GM19328 (cell line): ENCODE data around the gene PARP12.

Experiments
- ATAC-seq: cut with Tn5 transposase; IDR thresholded peaks from one replicate; pipeline ENCODE4 v1.9.1; 2021; ENCODE audit warnings: mild to moderate bottlenecking, moderate library complexity; ENCODE audit not compliant: unreplicated experiment

Gene PARP12

DNA sequence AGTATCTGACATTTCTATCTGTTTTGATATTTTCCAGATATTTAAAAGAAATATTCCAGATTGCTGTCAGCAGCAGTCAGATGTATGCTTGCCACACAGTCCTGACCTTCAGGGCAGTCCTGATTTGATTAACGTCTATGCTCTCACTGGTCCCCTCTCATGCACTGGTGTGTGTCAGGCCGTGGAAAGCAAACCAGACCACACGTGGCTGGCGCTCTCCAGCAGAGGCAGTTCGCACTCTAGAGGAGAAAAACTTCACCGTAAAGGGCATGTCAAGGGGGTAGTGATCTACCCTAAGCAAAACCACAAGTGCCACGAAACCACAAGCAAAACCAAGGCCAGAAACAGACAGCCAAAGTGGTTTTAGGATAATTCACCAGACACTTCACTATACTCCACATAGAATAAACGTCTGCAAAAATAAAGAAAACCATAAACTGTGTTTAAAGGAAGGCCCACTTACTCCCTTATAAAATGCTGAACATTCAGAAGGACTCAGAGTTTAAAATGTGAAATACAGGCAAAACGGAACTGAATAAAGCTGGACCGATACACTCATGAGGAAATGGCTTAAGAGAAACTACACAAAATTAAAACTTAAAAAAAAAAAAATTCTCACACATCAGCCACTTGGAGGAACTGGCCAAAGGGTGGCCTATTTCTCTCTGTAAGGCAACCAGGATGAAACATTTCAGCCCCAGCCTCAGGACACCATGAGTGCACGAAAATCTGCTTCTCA is 26.4 kb downstream of the PARP12 start:
- ATAC-seq: no peak

DNA sequence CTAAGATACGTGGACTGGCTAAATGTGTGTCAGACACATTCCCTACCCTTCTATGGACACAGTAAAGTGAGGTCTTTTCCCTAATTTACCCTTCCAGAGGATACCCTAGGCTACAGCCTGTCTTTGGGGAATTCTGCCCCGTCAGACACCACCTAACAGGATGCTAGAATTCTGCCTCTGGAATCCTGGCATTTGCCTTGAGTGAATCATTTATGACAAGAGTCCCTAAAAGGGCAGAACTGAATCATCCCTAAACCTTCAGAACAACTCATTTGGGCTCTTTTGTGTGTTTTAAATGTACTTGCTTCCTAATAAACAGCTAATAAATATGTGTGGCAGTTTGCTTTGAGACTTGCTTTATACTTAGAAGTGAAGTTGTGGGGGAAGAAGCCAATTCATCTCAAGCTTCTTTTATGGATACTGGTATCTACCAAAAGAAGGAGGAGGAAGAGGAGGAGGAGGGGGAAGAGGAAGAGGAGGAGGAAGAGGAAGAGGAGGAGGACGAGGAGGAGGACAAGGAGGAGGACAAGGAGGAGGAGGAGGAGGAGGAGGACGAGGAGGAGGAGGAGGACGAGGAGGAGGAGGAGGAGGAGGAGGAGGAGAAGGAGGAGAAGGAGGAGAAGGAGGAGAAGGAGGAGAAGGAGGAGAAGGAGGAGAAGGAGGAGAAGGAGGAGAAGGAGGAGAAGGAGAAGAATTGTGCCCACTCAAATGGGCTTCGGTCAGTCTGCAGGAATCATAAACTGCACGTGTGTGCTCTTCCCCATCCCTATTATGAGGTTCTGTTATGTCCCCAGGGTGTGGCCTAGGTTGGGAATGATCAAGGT is 27.1 kb downstream of the PARP12 start:
- no peak for ATAC-seq

DNA sequence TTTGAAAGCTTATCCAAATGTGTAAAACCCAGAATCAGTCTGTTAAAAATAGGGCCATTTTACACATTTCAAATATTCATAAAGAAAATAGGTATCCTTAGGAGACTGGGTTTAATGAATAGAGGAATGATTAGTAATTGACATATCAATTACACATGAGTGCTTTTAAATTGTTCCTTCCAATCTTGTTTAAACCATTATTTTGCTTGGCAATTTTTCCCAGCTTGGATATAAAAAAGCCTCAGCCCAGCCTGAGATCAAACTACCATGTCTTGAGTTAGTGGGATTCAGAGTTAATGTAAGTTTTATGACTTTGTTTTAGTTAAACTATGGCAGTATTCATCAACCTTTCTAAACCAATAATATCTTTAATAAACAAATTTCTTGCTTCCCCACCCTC is 28.3 kb downstream of the PARP12 start:
- no peak for ATAC-seq

DNA sequence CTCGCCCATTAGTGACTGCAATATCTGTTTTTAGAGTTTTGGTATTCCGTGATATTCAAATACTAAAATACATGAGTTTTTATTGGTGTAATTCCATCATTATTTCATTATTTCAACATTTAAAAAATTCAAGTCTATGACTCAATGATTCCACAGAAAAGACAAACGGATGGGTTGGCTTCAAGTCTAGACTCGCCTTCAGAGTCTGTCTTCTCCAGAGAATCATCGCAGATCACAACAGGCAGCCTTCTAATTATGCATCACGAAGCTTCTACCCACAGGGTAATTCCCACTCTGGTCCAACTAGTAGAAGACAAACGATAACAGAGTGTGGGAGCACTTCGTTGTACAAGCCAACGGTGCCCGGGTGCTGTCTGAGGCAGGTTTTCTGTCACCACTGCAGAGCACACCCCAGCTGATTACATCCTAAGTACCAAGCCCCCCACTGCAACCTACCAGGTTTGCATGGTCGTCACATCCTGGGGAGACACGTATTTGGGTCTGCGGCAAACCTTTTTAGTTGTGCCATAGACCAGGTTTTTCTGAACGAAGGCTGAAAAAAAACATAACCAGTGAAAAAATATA is 28.9 kb downstream of the PARP12 start:
- ATAC-seq: no peak

DNA sequence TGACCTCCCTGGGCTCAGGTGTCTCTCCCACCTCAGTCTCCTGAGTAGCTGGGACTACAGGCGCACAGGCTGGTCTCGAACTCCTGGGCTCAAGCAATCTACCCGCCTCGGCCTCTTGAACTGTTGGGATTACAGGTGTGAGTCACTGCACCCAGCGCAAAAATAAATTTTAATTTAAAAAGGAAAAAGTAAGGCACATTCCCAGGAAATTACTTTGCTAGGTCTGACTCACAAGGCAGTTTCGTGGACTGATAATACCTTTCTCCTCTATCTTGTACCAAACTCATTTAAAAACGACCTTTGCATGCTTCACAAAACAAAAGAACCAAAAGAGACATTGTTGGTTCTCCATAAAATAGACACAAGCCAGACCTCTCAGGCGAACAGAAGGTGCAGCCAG is 29.7 kb downstream of the PARP12 start:
- no peak for ATAC-seq

DNA sequence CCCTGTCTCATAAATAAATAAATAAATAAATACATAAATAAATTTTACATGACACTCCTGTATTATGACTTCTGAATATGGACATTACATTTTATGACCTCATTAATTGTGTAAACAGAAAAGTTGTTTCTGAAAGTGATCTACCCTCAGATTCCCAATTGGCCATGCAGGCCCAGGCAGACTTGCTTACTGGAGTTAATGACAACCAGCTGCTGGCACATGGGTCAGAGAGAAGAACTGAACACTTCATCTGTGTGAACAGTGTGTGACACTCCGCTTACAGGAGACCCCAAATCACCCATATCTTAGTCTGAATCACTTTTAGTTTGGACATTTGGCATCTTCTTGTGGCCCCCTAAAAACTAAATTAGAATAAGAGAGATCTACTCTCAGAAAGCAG is 31.4 kb downstream of the PARP12 start:
- no peak for ATAC-seq

DNA sequence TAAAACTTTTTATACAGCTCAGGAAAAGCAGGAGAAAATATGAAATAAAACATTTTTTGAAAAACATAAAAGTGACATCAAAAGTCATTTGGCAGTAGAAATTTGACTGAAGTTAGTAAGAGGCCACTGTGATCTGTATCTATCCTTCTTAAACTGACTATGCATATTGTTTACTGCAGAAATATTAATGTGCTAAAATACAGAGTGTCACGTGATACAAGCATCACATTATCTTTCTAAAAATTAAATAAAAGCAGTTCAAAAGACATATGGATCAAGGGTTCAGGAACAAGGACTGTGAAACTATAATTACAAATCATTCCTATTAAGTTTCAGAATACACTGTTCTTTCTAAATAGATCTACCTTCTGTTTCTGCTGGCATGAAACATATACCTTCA is 33.7 kb downstream of the PARP12 start:
- ATAC-seq: no peak

DNA sequence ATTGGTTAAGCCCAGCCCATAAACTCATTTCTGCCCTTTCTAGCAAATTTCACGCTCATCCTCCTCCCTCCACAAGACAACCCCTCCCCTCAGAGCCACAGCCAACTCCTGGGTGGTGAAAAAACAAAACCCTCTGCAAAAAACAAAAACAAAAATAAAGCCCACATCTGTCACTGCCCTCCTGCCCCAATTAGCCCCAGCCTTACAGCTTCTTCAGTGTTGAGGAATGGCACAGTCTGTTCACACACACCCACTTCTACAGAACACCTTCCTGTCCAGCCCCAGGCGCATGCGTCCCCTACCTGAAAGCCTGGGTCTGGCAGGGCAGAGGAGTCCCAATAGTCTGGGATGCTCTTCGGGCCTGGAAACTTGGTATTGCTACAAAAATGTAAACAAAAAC is 34.4 kb downstream of the PARP12 start:
- ATAC-seq: no peak

DNA sequence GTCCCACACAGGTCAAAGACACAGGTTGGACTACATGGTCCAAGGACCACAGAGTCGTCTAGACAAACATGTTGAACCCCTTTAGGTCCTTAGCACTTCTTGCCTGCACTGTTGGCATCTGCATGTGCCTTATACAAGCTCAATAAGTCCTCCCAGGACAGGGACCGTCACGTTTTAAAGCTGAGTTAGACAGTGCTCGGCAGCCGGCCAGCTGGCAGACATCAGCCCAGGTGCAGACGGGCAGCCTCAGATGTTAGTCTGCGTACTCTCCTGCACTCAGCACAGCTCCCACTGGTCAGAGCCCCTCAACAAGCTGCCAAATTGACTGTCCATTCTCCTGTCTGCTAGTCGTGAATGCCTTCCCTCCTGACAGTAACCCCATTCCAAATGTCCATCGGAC is 34.9 kb downstream of the PARP12 start:
- ATAC-seq: no peak

DNA sequence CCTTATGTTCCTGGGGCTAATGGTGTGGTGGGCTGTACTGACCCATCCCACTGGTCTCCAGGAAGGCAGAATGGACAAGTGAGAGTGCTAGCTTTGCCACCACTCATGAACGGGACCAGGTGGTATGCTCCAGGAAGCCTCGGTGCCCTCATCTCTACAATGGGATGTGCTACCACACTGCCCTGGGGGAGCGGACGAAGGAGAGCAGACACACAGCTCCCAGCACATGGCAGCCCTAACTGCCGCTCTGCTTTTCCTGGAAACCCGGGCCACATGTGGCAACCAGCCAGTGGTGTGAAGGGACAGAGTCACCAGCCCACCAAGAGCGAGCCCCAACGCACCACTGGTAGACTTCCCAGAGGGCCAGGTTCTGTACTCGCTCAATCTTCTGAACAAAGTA is 35.8 kb downstream of the PARP12 start:
- no peak for ATAC-seq

DNA sequence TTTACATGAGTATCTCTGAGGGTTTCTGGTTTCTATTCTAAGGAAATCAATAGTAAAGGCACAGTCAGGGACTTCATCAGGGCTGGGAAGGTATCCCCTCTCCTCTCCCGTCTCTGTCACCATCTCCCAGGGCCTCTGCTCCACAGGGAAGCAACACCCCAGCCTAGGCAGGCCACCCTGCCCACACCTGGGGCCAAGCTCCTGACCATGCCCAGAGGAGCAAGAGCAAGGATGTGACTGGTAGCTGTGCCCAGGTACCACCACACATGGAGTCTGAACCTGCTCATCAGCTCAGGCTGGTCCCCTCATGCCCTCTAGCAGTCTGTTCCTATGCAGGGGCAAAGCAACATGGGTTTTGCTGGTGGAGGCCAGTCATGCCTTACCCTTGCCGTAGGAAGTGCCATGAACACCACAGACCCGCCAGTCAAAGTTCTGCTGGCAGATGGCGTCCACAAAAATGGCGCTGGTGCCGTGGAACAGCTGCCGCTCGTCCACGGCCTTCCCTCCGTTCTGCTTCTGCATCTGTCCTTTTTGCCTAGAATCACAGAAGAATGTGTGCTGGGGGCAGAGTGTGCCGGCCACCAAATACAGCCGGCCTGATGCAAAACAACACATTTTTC is 36.8 kb downstream of the PARP12 start:
- ATAC-seq: no peak

DNA sequence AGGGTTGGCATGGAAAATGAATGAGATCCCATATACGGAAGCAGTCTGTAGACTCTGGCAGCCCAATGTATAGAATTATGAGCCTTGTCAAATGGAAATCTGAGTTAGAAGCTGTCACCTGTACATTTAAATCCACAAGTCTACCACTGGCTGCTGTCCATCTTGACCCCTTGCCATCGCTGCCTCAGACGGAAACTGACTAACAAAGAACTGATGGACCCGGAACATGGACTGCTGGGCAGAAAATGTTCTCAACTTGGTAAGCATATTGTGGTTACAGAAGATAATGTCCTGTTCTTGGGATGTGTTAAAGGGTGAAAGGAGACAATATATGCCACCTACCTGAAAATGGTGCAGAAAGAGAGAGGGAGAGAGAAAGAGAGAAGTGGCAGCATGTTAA is 37.5 kb downstream of the PARP12 start:
- no peak for ATAC-seq

DNA sequence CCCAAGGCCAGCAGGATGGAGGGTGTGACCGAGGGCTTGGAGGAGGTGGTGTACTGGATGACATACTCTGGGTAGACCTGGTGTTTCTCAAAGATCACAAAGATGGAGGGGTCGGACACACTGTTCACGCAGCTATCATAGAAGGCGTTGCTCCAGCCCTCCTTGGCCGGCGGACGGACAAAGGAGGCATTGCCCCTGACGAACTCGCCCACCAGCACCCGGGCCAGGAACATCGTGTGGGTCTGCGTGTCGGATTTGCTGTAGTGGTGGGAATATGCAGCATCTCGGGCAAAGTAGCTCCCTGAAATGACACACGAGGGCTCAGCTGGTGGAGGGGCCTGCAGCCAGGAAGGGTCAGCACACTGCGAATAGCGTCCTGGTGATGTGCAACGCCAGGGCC is 38.2 kb downstream of the PARP12 start:
- no peak for ATAC-seq

DNA sequence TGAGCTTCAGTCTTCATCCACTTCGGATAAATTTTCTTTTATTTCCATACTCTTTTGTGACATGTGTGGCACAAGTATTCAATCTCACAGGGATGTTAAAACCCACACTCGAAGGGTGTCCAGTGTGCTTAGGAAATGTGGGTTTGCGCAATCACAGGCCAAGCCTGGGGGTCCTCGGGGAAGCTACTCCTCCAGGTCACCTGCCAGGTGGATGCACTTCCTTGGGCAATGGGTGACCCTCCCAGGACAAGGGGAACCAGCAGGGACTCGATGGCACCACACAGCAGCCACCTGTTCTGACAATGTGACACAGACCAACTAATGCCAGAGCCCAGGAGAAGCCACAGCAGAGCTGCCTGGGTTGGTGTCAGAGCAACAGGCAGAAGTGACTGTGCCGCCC is 39.0 kb downstream of the PARP12 start:
- ATAC-seq: no peak

DNA sequence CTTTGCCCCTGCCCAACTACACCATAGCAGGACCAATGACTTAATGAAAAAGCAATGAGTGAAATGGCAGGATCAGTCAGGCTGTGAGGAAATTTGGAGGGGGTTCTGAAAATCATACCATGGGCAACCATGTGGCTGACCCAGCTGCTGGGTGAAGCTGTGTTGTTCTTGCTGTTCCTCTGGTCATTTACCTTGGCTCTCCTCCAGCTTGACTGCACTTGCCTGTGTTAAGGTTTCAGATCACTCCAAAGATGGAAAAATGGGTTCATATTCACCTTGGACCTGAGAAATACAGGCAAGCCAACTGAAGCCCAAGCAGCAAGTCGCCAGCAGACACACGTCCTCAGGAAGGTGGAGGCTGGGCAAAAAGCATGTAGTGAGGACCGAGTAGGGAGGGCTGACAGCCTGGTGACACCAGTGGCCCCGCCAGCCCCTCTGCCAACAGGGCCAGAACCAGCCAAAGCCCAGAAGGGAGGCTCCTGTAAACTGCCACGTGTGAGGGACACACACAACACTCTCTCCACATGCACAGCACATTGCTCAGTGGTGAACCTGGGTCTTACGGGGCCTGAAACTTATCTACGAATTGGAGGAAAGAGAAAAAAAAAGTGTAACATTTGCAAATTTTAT is 40.1 kb downstream of the PARP12 start:
- ATAC-seq: no peak

DNA sequence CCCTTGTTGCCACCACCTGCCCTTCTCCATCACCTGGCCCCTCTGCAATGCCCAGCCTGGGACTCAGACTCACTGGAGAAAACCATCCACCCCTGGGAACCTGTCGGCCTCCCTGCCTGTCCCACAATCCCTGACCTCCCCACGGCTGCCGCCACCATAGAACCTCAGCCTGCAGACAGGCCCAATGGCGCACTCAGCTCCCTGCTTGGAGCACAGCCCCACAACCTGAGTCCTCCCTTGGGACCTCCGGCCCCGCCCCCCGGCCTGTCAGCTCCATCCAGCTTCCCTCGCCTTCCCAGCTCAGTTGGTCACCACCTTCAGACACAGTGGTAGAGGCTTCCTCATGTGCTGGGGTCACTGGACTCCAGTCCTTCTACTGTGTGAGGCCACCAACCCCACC is 41.1 kb downstream of the PARP12 start:
- no peak for ATAC-seq

DNA sequence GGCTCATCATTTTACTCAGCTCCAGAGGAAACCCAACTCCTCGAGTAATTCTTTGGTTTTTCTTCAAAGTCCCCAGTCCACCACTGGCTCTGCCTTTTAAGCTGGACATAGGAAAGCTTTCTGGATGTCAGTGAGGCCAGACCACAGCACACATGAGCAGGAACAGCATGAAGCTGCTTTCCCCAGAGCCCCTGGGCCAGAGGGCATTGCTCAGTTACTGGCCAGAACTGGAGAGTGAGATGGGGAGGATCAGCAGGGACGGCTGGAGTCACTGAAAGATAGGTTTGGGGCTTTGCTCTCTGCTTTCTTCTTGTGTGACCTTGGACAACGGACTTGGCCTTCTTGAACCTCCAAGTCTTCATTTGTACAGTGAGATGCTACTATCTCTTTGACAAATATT is 43.1 kb downstream of the PARP12 start:
- ATAC-seq: no peak

DNA sequence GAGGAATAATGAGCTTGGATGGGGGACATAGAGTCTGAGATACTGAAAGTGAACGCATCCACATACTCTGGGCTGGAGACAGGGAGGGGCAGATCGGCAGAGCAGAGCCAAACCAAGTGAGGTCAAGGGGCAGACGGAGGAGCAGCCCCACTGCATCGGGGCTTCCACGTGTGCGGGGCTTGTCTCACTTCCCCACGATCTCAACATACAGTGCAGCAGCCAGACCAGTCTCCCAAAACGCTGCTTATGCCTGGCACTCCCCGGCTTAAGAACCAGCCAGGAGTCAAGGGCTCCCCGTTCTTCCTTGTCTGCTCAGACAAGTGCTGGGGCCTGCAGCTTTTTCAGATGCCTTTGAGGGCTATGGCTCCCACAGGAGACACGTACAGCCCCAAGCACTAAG is 43.6 kb downstream of the PARP12 start:
- ATAC-seq: no peak

DNA sequence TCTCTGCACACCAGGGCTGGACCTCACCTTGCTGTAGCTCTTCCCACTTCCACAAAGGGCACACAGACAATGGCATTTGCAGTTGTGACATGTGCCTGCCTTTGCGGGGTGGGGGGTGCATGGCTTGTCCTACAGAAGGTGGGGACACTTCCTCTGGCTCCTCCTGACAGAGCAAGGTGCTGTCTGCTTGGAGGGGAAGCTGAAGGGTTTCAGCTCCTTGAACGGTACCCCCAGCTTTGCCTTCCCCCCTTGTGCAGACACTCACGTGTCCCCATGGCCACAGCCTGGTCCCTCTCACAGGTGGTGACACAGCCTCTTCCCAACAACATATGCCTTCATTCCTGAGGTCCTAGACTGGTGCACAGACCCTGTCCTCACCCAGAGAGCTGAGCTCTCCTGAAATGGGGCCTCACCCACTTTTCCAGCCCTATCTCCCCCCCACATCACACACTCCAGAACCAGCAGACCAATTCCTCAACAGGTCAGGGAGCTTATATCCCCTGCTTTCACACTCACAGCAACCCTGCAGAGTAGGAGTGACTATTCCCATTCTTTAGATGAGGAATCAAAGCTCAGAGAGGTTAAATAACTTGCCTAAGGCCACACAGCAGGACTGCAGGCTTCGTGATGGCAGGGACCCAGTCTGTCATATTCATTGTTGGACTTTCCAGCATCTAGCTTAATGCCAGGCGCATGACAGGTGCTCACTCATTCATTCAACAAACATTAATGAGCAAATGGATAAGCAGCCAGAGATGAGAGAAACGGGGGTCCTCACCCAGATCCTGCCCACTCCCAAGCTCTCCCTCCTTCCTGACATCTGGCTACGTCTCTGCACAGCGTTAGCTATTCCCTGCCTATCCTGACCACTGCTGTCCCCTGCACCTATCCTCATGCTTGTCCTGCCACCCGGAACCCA is 44.4 kb downstream of the PARP12 start:
- no peak for ATAC-seq

DNA sequence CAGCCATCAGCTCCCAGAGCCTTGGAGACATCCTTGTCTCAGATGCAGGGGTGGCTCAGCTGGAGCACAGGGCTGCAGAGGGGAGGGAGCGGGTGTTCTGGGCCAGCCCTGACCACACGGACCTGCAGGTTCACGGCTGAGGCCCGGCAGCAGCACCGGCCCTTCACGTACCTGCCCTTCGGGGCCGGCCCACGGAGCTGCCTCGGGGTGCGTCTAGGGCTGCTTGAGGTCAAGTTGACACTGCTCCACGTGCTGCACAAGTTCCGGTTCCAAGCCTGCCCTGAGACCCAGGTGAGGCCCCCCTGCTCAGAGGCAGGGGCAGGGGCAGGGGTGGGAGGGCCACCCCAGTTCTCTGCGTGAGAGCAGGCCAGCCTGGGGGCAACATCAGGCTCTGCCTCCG is 45.2 kb downstream of the PARP12 start:
- no peak for ATAC-seq
